ENCODE data around the gene BRD7.

BRD7 gene

DNA sequence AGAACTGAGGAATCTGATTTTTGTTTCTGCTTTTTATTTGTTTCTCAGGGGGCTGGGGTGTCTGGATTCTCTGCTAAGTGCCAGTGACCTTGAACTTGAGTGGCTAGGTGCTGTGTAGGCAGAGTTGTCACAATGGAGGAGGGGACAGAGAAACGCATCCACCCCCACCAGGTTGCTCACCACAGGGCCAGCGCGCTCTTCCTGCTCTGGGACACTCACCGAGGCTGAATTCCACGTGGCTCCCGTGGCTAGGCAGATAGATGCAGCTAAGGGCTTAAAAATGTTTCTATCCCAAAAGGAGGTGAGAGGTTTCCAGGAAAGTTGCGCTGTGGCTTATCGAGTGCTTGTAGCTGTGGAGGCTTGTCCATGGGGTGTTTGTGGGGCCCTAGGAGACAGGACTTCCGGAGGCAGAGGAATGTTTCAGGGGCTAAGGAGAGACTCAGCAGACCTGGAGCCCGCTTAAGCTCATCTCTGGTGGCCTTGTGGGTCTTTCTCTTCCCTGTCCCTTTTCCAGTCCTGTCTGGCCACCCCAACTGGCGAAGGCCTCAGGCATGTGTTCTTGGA lies 65.7 kb downstream of the BRD7 start:
- no peak for DNase-seq (ENCODE audit: low read depth)

DNA sequence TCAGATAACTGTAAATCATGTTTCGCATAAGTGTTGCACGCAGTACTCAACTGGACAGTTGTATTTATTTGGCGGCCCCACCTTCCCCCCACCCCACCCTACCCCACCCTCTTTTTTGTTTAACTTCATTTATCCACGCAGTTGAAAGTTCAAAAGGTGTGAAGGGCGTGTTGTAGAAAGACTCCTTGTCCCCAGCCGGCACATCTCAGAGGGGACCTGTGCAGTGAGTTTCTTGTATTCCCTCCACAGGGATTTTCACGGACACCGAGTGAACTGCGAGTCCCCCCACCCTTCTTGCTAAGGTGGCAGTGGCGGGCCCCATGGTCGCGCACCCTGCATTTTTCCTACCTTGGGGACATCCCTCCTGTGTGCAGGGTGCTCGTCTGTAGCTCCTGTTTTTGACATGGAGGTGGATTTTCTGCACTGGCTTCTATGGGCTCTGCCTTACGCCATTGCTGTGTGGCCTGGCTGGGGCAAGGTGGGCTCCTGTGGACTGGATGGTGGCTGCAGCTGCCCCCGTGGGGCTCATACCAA lies 66.2 kb downstream of the BRD7 start:
- no peak for DNase-seq (ENCODE audit: low read depth)

DNA sequence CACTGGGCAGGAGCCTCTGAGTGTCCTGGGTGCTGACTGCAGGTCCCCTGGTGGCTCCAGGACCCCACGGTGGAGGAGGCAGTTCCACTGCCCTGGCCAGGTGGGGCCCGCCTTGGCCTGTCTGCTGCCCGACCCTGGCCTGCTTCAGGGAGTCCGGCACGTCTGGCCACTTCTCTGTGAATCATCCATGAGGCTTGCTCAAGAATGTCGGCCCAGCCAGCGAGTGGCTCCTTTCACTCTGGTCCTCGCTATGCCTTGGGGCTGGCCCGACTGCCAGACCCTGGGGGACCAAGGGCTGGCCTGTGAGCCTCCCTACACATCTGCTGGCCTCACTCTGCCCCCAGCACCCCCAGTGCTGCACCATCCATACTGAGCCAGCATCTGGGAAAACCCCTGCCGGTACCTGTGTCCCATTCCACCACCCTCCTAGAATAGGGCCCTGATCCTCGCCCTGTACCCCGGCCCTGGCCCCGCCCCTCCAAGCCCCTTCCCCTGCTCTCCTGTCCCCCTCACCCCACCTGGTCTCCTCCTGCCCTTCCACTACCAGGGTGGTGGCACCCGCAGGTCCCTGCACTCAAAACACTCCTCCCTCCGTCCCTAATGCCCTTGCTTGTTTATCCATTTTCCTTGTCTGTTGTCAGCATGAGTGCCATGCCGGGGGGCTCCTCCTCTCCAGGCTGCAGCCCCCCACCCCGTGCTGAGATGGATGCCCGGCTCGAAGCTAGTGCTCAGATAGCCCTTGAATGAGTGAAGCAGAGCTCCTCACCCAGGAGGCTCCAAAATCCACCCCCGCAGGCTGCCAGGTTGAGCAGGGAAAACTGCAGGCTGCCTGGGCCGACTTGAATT lies 66.9 kb downstream of the BRD7 start:
- no peak for DNase-seq (ENCODE audit: low read depth)

DNA sequence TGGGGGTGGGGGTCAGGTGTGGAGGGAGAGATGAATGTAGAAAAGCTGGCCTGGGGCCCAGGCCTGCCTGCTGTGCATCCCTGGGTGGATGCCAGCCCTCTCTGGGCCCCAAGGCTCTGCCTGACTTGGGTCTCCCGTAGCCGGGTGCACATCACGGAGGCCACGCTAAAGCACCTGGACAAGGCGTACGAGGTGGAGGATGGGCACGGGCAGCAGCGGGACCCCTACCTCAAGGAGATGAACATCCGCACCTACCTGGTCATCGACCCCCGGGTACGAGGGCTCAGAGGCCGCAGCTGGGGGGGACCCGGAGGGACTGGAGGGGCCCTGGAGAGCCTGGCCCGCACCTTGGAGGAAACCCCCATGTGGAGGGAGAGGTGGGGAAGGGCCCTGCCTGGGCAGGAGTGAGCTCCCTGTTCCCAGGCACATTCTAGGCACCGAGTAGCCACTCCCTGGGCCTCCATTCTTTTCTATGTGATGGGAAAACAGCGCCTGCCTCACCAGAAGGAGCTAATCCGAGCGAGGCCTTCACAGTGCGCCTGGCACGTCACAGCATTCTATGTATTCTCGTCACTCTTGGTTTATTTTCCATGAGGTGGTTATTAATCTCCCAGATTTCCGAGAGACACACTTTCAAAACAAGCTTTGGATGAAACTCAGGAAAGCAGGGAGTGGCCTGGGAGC lies 67.7 kb downstream of the BRD7 start:
- no peak for DNase-seq (ENCODE audit: low read depth)

DNA sequence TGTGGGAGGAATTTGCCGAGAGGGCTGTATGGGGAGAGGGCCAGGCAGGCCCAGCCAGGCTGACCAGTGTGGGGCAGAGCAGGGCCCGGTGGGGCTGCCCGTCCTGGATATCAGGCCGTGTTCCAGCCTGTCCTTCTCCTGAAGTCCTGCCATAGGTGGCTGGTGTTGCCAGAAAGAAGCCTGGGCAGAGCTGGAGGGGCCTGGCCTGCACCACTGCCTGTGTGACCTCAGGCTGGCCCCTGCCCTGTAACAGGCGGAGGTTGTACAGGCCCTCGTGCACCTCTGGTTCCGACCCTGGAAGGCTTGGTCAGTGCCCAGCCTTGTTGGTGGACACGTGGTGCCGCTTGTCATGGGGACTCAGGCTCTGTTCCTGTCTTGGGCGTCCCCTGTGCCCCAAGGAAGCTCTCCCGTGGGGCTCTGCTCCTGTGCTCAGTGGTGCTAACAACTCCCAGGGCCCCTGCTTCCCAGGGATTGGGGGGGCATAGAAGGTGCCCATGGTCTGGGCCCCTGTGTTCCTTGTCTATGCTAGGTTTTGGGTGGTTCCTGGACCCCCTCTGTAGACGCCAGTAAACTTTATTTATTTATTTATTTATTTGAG lies 69.2 kb downstream of the BRD7 start:
- no peak for DNase-seq (ENCODE audit: low read depth)

DNA sequence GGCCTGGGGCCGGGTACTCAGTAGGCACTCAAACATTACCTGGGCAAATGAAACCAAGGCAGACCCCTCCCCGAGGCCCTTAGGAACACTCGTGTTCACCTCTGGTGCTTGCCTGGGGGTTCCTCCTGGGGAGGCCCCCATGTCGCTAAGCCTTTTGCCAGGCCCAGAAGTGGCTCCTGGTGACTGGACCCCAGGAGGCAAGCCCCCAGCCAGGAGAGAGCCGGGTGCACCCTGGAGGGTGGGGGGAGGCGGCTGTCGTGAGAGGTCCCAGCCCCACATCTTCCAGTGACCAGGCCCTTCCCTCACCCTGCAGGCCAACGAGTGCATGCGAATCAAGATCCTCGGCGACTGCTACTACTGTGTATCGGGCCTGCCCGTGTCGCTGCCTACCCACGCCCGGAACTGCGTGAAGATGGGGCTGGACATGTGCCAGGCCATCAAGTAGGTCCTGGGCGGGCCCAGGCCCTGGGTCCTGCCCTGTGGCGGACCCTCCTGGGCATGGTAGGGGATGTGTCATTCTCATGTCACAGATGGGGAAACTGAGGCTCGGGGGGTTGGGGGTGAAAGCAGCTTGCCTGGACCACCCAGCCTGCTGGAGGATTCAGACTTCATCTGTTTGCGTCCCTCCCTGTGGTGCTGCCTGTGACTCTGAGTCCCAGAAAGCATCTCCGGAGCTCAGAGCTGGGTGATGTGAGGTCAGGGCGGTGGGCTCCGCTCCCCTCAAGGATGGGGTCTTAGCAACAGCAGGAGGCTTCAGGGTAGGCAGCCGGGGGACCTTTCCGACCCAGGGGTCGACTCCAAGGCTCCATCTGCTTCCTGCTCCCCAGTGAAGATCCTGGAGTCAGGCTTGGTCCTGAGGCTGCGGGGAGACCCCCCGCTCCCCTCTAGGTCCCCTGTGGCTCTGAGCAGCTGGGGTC lies 69.9 kb downstream of the BRD7 start:
- no peak for DNase-seq (ENCODE audit: low read depth)

DNA sequence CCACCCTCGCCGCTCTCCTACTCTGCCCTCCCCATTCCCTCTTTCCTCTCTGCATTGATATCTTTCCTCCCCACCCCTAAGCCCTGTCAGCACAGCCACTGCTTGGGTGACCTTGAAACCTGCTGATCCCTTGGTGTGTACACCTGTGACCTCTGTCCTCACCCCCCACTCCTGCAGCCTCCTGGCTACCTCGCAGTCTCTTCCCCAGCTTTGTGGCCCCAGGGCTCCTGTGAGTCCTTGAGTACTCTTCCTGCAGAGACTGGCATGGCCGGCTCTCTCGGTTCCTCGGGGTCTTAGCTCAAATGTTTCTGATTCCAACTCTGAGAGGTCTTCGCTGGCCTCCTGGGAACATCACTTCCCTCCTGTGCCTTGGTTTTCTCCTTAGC lies 70.7 kb downstream of the BRD7 start:
- DNase-seq (ENCODE audit: low read depth) = no peak

DNA sequence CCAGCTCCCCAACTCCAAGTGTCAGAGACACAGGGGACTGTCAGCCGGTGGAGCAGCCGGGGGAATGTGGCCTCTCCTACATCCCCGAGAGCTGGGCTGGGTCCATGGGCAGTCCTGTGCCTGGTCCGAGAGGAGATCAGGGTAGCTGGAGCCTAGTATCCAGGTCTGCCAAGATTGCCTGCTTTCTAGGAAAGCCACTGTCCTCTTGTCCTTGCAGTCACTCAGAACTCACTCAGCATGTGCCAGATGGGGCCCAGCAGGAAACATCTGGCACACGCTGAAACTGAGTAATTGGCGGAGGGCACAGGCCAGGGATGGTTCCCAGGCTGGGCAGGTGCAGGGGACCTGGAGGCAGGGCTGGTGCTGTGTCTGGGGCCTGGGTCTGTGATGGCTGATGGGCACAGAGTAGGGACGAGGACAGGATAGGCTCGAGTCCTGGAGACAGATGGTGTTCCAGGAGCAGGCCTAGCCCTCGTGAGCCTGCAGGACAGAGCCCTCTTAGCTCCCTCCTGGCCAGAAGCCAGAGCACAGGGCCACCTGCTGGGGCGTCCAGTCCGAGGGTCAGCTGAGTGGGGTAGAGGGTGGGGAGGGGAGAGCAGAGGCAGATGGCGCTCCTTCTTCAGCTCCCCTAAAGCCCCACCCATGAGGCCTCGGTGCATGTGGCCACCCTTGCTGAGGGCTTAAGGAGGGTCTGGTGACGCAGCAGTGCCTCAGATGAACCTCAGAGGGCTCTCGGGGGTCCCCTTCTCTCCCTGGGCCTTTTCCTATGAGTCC lies 71.3 kb downstream of the BRD7 start:
- no peak for DNase-seq (ENCODE audit: low read depth)

DNA sequence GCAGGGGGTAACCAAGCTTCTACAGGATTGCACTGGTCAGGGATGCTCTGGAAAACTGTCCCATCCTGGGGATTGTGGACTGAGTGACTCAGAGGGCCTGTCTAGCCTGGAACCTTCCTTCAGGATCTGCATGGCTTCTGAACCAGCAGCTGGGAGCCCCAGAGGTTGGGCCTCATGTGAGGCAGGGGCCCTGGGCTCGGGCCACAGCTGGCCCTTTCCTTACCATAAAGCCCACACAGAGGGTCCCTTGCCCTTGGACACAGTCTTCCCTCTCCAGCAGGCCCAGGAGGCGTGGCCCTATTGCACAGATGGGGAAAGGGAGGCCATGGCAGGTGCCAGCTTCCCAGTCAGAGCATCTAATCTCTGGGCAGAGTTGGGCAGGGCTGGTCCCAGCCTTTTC lies 72.0 kb downstream of the BRD7 start:
- no peak for DNase-seq (ENCODE audit: low read depth)

DNA sequence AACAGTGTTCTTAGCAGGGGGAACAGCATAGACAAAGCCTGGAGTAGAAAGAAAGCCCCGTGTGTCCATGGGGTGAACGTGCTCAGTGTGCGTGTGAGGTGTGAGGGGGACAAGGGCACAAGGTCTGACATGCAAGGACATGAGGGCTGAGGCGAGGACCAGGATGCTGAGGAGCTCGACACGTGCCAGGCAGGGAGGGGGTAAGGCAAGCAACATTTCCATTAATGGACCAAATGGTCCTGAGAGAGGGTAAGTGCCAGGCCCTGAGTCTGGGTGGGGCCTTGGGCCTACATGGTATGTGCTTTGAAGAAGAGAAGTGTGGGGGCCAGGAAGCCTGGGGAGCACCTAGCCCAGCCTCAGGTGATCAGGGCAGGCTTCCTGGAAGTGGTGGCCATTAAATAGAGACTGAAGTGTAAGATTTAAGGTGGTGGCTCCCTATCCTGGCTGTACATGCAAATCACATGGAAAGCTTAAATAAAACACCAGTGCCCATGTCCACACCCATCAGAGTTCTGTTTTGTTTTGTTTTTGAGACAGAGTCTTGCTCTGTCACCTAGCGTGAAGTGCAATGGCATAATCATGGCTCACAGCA lies 73.2 kb downstream of the BRD7 start:
- DNase-seq (ENCODE audit: low read depth) = no peak

DNA sequence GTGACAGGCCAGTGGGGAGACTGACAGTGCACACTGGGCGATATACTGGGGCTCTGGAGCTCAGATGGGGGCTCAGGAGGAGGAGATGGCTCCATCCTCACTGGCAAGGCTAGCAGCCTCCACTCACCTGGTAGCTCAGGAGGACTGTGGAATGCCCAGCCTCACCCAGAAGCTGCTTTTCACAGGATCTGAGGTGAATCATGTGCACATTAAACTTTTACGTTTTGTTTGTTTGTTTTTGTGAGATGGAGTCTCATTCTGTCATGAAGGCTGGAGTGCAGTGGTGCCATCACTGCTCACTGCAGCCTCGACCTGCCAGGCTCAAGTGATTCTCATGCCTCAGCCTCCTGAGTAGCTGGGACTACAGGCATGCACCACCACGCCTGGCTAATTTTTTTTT lies 73.8 kb downstream of the BRD7 start:
- DNase-seq (ENCODE audit: low read depth) = no peak

DNA sequence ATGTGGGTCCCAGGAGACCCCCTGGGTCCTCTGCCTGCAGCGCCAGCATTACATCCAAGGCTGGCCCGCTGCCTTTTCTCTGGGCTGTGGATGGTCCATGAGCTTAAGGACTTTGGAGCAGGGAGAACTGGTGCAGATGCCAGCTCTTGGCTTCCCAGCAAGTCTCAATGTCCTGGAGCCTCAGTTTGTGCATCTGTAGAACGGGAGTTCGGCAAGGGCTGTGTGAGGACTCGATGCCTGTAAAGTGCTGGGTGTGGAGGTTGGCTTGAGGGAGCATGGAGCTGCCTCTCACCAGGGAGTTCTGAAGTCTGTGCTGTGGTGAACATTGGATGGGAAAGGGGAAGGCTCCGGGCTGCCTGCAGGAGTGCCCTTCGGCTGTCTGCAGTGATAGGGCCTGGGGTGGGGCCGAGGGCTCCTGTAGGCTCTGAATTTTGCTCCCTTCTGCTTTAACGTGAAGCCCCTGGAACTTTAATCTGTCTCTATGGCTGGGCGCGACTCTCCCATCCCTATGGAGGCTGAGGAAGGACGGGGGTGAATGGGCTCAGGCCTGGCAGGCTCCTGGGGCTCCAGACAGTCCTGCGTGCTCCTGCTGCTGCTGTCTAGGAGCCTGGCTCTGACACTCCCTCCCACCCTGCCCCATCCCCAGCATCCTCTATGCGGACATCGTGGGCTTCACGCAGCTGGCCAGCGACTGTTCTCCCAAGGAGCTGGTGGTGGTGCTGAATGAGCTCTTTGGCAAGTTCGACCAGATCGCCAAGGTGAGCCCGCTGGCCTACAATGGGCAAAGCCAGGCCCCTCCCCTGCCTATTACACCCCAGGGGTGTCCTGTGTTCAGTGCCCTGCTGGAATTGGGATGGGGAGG lies 74.6 kb downstream of the BRD7 start:
- DNase-seq (ENCODE audit: low read depth) = no peak

DNA sequence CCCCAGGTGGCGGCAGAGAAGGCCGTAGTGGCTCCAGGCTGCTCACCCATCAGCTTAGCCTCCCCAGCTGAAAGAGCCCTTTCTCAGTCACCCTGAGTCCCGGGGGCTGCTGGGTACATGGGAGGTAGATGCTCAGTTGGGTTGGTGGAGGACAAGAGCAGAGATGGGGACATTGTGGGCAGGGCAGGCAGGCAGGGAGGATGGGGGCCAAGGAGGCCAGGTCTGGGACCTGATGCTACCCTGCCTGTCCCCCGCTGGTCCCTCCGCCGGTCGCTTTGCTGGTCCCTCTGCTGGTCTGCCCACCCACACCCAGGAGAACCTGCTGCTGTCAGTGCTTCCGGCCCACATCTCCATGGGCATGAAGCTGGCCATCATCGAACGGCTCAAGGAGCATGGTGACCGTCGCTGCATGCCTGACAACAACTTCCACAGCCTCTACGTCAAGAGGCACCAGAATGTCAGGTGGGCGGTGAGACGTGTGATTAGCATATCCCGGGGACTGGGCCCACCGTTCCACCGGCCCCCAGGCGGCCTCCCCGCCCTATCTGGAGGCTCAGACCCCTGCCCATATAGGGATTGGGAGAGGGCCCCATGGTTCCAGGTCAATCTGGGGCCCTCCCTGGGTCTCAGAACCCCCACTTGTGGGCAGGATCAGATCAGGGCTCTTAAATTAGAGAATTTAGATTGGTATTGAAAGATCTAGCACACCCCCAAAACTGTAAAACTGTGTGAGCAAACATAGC lies 75.6 kb downstream of the BRD7 start:
- DNase-seq (ENCODE audit: low read depth) = no peak

DNA sequence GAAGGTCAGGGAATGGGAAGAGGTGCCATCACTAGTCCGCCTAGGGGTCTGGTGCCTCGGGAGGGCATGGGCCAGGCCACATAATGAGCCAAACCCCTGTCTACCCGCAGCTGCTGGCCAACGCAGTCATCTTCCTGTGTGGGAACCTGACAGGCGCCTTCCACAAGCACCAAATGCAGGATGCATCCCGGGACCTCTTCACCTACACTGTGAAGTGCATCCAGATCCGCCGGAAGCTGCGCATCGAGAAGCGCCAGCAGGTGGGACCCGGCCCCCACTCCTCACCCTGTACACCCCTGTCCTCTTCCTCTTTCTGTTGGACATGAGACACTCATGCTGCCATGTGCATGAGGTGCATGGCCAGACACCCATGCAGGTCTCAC lies 76.2 kb downstream of the BRD7 start:
- no peak for DNase-seq (ENCODE audit: low read depth)

DNA sequence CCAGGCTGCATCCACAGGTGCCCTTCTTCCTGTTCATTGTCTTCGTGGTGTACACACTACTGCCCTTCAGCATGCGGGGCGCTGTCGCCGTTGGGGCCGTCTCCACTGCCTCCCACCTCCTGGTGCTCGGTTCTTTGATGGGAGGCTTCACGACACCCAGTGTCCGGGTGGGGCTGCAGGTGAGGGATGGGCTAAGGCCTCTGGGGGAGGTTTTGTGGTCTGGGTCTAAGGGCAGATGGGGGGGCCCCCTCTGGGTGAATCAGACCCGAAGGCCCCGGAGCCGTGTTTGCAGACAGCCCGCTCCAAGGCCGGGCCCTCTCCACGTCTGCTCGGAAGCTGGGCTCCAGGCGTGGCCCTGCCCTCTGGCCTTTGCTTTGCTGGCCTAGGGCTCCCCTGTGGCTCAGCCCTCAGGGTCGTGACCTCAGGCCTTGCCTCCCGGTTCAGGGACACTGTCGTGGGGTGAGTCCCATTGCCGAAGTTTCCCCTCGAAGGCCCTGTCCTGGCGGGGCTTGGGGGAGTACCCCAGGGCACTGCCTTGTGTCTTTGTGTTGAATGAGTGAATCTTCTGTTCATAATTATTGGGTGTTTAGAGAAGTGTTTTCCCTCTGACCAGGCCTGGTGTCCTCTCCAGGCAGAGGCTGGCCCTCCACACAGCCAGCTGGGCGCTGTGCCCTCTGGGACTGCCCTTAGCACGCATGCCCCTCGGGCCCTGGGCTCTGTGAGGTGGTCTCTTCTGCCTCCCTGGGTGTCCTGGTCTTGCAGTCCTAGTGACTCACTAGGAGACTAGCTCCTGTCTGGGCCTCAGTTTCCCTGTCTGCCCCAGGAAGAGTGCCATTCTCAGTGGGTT lies 76.8 kb downstream of the BRD7 start:
- DNase-seq (ENCODE audit: low read depth) = no peak

DNA sequence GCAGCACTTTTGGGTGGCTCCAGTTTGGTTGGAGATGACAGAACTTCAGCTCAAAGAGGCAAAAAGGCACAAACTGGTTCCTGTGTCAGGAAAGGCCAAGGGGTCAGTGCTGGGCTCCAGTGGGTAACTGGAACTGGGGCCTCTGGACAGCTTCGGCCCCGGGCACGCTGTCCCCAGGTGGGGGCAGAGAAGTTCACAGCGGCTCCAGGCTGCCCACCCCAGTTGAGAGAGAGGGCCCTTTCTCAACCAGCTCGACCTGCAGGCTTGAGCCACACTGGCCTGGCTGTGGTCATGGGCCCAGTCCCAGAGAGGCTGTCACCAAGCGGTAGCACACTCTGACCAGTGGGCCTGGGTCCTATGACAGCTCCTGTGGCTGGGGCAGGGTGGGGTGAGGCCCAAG lies 77.9 kb downstream of the BRD7 start:
- DNase-seq (ENCODE audit: low read depth) = no peak

DNA sequence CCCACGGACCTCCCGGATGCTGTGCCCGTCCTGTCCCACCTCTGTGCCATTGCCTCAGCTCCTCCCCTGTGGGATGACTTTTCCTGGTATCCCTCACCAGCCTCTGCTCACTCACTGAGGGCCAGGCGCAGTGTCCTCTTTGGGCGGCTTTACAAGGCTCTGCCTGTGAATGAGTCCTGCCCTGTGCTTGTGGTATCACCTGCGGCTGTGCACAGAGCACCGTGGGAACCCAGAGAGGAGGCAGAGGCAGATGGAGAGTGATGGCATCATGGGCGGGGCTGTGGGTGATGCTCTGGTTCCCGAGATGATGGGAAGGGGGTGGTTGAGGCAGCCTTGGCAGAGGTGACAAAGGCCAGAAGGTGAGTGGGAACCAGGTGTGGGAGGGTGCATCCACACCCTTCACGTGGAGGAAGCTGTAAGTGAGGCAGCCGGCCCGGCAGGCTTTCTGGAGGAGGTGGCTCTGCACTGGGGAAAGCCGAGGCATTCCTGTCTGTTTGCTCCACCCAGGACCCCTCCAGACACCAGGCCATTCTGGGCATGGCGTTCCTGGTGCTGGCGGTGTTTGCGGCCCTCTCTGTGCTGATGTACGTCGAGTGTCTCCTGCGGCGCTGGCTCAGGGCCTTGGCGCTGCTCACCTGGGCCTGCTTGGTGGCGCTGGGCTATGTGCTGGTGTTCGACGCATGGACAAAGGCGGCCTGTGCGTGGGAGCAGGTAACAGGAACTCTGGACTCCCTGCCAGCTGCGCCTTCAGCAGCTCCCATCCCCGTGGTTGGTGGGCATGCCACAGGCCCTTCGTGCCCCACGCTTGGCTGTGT lies 78.6 kb downstream of the BRD7 start:
- DNase-seq (ENCODE audit: low read depth) = no peak
